Measurements from ENCODE around the gene ACKR1. TPM values are rescaled to one million over a fixed set of nuclear protein-coding genes. Genes with fewer than 3 reads are reported as not detected.

Gene ACKR1
- total and polyA plus RNA-seq, 12 donors = 0.11 to 75.0 (median 11.2) TPM

DNA sequence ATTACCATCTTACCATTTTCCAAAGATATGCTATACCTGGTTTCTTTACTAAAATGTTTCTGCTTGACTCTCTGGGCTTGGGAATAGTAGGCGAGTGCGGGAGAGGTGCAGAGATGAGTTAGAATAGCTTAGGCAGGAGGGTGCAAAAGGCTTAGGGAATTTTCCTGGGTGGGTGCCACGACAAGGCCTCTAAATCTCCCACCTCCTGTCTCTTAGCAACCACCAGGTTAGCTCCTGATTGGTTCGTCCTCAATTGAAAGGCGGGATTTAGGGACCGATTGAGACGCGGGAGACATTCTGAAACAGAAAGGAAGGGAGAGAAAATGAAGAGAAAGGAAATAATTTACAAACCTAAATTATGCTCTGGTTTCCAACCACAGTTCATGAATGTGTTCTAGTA, 3.1 kb downstream of the ACKR1 start:
- intact Hi-C loops (cut with DNase I) = no loop called here
- Histone ChIP-seq H3K27me3 (peaks cover 31% of the 10 kb centered on the region), H3K9me3 (replicated peaks in 1 of 3) (no peaks in the 10 kb centered on the region), H3K4me1 (replicated peaks in 1 of 2) (no peaks in the 10 kb centered on the region), H3K4me3 (no peak overlapping the region), H3K27ac (no peak overlapping the region), H3K36me3 (replicated peaks in 1 of 2) (no peaks in the 10 kb centered on the region)
- no peak for DNase-seq
- TF ChIP-seq, protein P1, sequence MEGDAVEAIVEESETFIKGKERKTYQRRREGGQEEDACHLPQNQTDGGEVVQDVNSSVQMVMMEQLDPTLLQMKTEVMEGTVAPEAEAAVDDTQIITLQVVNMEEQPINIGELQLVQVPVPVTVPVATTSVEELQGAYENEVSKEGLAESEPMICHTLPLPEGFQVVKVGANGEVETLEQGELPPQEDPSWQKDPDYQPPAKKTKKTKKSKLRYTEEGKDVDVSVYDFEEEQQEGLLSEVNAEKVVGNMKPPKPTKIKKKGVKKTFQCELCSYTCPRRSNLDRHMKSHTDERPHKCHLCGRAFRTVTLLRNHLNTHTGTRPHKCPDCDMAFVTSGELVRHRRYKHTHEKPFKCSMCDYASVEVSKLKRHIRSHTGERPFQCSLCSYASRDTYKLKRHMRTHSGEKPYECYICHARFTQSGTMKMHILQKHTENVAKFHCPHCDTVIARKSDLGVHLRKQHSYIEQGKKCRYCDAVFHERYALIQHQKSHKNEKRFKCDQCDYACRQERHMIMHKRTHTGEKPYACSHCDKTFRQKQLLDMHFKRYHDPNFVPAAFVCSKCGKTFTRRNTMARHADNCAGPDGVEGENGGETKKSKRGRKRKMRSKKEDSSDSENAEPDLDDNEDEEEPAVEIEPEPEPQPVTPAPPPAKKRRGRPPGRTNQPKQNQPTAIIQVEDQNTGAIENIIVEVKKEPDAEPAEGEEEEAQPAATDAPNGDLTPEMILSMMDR (IDR thresholded peaks at IDR 0.05) = no peak
- no peak for TF ChIP-seq POLR2A (IDR thresholded peaks at IDR 0.05)
- WGBS, 4 donors = 31 to 37% (median 35%) methylated on average over 8 of the region's 8 CpGs

DNA sequence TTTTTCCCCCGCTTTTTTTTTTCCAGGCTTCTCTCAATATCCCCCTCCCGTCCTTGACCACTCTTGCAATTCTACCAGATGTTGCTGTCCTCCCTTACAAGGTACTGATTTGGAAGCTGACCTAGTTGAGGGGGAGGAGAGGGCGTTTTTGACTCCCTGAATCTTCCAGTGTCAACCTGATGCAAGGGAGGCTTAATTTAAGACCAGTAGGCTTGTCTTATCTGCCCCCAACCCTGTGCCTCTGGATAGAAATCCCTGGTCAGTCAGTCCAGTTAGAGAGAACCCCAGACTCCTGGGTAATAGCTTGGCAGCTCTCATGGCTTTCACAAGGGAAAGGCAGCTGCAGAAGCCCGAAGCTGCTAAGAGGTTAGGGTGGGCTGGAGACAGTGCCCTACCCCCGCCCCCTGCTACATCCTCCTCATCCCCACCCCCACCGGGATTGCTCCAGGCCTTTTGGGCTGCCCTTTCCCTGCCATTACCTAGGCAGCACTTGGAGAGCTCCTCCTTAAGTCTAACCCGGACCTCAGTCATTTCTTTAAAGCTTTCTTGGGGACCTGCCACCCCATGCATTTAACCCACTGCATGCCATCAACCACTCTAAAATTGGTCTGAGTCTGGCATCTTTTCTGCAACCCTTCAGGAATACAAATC, 3.6 kb downstream of the ACKR1 start:
- Histone ChIP-seq H3K27ac (no peak overlapping the region), H3K4me3 (no peak overlapping the region), H3K36me3 (replicated peaks in 1 of 2) (no peaks in the 10 kb centered on the region), H3K4me1 (replicated peaks in 1 of 2) (no peaks in the 10 kb centered on the region), H3K9me3 (replicated peaks in 1 of 3) (no peaks in the 10 kb centered on the region), H3K27me3 (peaks cover 31% of the 10 kb centered on the region)
- no peak for TF ChIP-seq POLR2A (IDR thresholded peaks at IDR 0.05)
- TF ChIP-seq, protein P1 (IDR thresholded peaks at IDR 0.05) = no peak
- intact Hi-C loops (cut with DNase I) = no loop called here
- no peak for DNase-seq
- WGBS, 4 donors = 7 to 22% (median 14%) methylated on average over 5 to 7 of the region's 7 CpGs

DNA sequence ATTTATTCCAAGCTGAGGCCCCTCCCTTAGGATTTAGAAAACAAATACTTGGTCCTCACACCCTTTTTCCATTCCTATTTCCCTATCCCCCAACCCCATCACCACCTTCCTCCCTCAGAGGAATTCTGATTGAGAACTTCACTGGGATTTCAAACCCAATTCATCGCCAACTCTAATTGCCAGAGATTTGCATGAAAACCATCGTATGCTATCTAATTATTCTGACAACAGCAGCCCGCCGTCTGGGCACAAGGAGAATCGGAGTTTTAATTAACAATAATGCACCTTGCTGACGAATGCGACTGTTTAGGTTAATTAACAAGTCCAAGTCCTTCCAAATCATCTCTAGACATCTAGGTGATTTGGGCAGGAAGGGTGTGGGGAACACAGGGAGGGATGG, 4.4 kb downstream of the ACKR1 start:
- intact Hi-C loops (cut with DNase I) = no loop called here
- Histone ChIP-seq H3K4me3 (no peak overlapping the region), H3K36me3 (replicated peaks in 1 of 2) (no peaks in the 10 kb centered on the region), H3K4me1 (replicated peaks in 1 of 2) (no peaks in the 10 kb centered on the region), H3K27me3 (peaks cover 31% of the 10 kb centered on the region), H3K27ac (no peak overlapping the region), H3K9me3 (replicated peaks in 1 of 3) (no peaks in the 10 kb centered on the region)
- WGBS, 4 donors = 72 to 79% (median 76%) methylated on average over 7 of the region's 7 CpGs
- no peak for DNase-seq
- TF ChIP-seq, protein P1 (IDR thresholded peaks at IDR 0.05) = no peak
- no peak for TF ChIP-seq POLR2A (IDR thresholded peaks at IDR 0.05)

DNA sequence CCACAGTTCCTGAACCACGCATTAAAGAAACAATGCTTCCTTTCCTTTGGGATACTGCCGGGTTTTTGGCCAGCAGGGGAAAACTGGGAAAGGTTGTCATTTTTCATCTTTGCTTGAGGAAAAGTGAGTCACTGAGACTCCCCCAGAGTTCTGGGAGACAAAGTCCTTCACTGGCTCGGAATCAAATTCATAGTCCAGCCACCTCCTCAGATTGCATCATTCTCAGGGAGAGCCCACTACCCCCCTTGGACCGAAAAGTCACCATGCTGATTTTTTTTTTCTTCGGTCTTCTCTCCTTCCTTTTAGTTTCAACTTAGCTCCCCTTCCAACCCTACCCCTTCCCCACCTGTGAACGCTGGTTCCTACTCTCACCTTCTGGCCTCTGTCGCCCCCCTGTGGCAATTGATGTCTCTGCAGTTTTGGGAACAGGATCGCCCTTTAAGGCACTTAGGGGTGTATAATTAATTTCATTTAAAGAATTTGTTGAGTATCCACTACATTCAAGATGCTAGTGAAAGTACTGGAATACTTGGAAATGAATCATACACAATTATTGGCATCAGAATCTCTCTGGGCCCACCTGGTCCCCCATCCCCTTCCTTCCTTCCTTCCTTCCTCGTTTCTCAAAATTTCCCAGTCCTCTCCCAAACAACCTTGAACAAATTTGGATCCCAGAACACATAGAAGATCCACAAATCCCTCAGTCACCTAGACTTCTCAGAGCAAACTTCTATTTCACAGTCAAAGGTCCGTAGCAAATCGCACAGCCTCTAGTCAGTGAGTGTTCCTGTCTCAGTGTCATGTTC, 6.9 kb downstream of the ACKR1 start:
- 27 to 37% (median 33%) methylated on average over 11 of the region's 11 CpGs for WGBS, 4 donors
- TF ChIP-seq POLR2A (IDR thresholded peaks at IDR 0.05) = no peak
- TF ChIP-seq, protein P1 (IDR thresholded peaks at IDR 0.05) = peak; percentile 55 to 84 (median 74)
- H3K27ac ChIP-seq = no peak overlapping the region

More for the DNA sequence above, 6.9 kb downstream of the ACKR1 start:
- no peaks in the 10 kb centered on the region for H3K36me3 ChIP-seq (replicated peaks in 1 of 2)
- H3K9me3 ChIP-seq (replicated peaks in 1 of 3) = no peaks in the 10 kb centered on the region
- H3K4me3 ChIP-seq = no peak overlapping the region
- H3K4me1 ChIP-seq (replicated peaks in 1 of 2) = no peaks in the 10 kb centered on the region
- peak in 6 of 7 donors; percentile 28 to 57 (median 38) for DNase-seq
- intact Hi-C loops (cut with DNase I) = no loop called here
- peaks cover 25% of the 10 kb centered on the region for H3K27me3 ChIP-seq

All from adrenal gland (tissue), 12 donors.